Upper lobe of left lung (tissue), 6 donors: Measurements from ENCODE around the gene BTG2. TPM values are rescaled to one million over a fixed set of nuclear protein-coding genes. Genes with fewer than 3 reads are reported as not detected.

ENCODE experiments used
- ATAC-seq, 2 donors: fragments of 200-7000 bp; cut with Tn5 transposase; one replicate each; pipeline ENCODE4 v1.9.1; 2022; ENCODE audit warnings: mild to moderate bottlenecking in 2 of 2, moderate library complexity in 2 of 2; ENCODE audit not compliant: low FRiP score in 2 of 2
- DNase-seq, 2 donors: peaks; one replicate each; pipeline ENCODE4 v3.0.0-alpha.2; 2019 to 2020
- H3K27ac ChIP-seq, 4 donors: fragments of 200-600 bp; sonication (generic); one replicate each; pipeline ENCODE4 v1.5.1; 2016 to 2019
- H3K27me3 ChIP-seq, 4 donors: fragments of 200-600 bp; sonication (generic); one replicate each; pipeline ENCODE4 v1.5.1; 2017 to 2019
- H3K36me3 ChIP-seq, 4 donors: fragments of 200-600 bp; sonication (generic); one replicate each; pipeline ENCODE4 v1.5.1; 2016 to 2019
- H3K4me1 ChIP-seq, 4 donors: fragments of 200-600 bp; sonication (generic); one replicate each; pipeline ENCODE4 v1.5.1; 2018 to 2019
- H3K4me3 ChIP-seq, 4 donors: fragments of 200-600 bp; sonication (generic); one replicate each; pipeline ENCODE4 v1.5.1; 2017 to 2019; ENCODE audit warnings: mild to moderate bottlenecking in 2 of 4, moderate library complexity in 1 of 4
- H3K9me3 ChIP-seq, 4 donors: fragments of 200-600 bp; sonication (generic); one replicate each; pipeline ENCODE4 v1.5.1; 2018 to 2019
- CTCF ChIP-seq, 6 experiments: fragments of 450-650 bp in 4 of 6; fragments of 200-600 bp in 2 of 6; sonication (generic) in 2 of 6; IDR thresholded peaks; one replicate each; pipeline ENCODE4 v1.5.1; 2016 to 2019; ENCODE audit warnings: antibody characterized with exemption in 6 of 6
- EP300 ChIP-seq, 4 donors: sonication (generic); formaldehyde crosslinking; IDR thresholded peaks; one replicate each; pipeline ENCODE4 v1.5.1; 2017; ENCODE audit warnings: antibody characterized with exemption in 4 of 4, control low read depth in 2 of 4
- POLR2A ChIP-seq, 4 donors: fragments of 450-650 bp; IDR thresholded peaks; one replicate each; pipeline ENCODE4 v1.5.1; 2016 to 2017; ENCODE audit warnings: antibody characterized with exemption in 4 of 4, mild to moderate bottlenecking in 2 of 4
- POLR2AphosphoS5 ChIP-seq, 2 donors: sonication (generic); formaldehyde crosslinking; IDR thresholded peaks; one replicate each; pipeline ENCODE4 v1.5.1; 2017; ENCODE audit warnings: antibody characterized with exemption in 2 of 2
- WGBS, 2 donors: methylation state at CpG; one replicate each; pipeline ENCODE4 v1.1.5; 2017 to 2018; 5-methylcytosine and 5-hydroxymethylcytosine counted together
- total RNA-seq, 6 donors: library from RNA; depleted of rRNA in 4 of 6; stranded (reverse); fragments of >200 nt in 4 of 6; gene quantifications; one replicate each; pipeline versions ENCODE4 v1.1.0 to v1.2.1, GENCODE V29; 2016 to 2021
- donor health status: DM: no; HTN: no; CAD: no; lungs with moderate emphysema.
- donor health status: DM: no; HTN: yes; CAD: no; lungs with severe emphysema.

BTG2 gene
- total RNA-seq, 6 donors from 2014 or later, result 59.1 to 178 (median 104) TPM

GRCh38 chr1:203340112-203340790 lies 34.9 kb downstream of the BTG2 start:
- no peaks in the 10 kb centered on the region for H3K27me3 ChIP-seq
- WGBS, 2 donors, result 18 to 20% methylated on average over 7 of the region's 7 CpGs
- H3K4me1 ChIP-seq, result peaks cover 0 to 17% (median 8%) of the 10 kb centered on the region in 4 donors
- TF ChIP-seq POLR2AphosphoS5 (IDR thresholded peaks at IDR 0.05) (no peak), CTCF (IDR thresholded peaks at IDR 0.05) (peak; percentile 82 to 91 (median 84))
- no peaks in the 10 kb centered on the region for H3K9me3 ChIP-seq
- no peak overlapping the region for H3K4me3 ChIP-seq
- no peak overlapping the region for H3K27ac ChIP-seq
- H3K36me3 ChIP-seq, result no peaks in the 10 kb centered on the region
- peak in 1 of 2 donors; percentile 77 for DNase-seq
- ATAC-seq, result peak; percentile 80 to 89

GRCh38 chr1:203342192-203342940 lies 37.0 kb downstream of the BTG2 start:
- peak; percentile 56 to 74 for DNase-seq
- H3K4me1 ChIP-seq, result peaks cover 0 to 10% (median 7%) of the 10 kb centered on the region in 4 donors
- H3K4me3 ChIP-seq, result no peak overlapping the region
- ATAC-seq, result peak; percentile 74 to 83
- WGBS, 2 donors, result 47 to 59% methylated on average over 23 of the region's 23 CpGs
- H3K27me3 ChIP-seq, result no peaks in the 10 kb centered on the region
- peak overlapping the region in 2 of 4 donors; percentile 3 to 18 for H3K27ac ChIP-seq
- no peaks in the 10 kb centered on the region for H3K9me3 ChIP-seq
- peak; percentile 58 to 86 (median 70) for TF ChIP-seq CTCF (IDR thresholded peaks at IDR 0.05)
- no peak for TF ChIP-seq POLR2AphosphoS5 (IDR thresholded peaks at IDR 0.05)
- H3K36me3 ChIP-seq, result no peaks in the 10 kb centered on the region

- Histone ChIP-seq H3K27ac (peak overlapping the region in 1 of 4 donors; percentile 46), H3K9me3 (no peaks in the 10 kb centered on the region), H3K4me1 (peaks cover 0 to 10% (median 7%) of the 10 kb centered on the region in 4 donors), H3K27me3 (no peaks in the 10 kb centered on the region), H3K36me3 (no peaks in the 10 kb centered on the region), H3K4me3 (no peak overlapping the region)
- TF ChIP-seq EP300 (IDR thresholded peaks at IDR 0.05), result no peak
- TF ChIP-seq CTCF (IDR thresholded peaks at IDR 0.05), result no peak
- no peak for TF ChIP-seq POLR2AphosphoS5 (IDR thresholded peaks at IDR 0.05)
- no peak for TF ChIP-seq POLR2A (IDR thresholded peaks at IDR 0.05)
- 79 to 82% methylated on average over 9 of the region's 9 CpGs for WGBS, 2 donors
- peak in 1 of 2 donors; percentile 8 for DNase-seq
- ATAC-seq, result no peak
Observed at GRCh38 chr1:203343956-203344754, 38.8 kb downstream of the BTG2 start.

- Histone ChIP-seq H3K4me1 (peaks cover 7 to 14% (median 10%) of the 10 kb centered on the region in 4 donors), H3K4me3 (no peak overlapping the region), H3K27me3 (no peaks in the 10 kb centered on the region), H3K9me3 (no peaks in the 10 kb centered on the region), H3K27ac (peak overlapping the region in 3 of 4 donors; percentile 15 to 54 (median 17)), H3K36me3 (no peaks in the 10 kb centered on the region)
- TF ChIP-seq CTCF (IDR thresholded peaks at IDR 0.05) (peak in 1 of 6 experiments; percentile 10), POLR2A (IDR thresholded peaks at IDR 0.05) (no peak), POLR2AphosphoS5 (IDR thresholded peaks at IDR 0.05) (no peak), EP300 (IDR thresholded peaks at IDR 0.05) (no peak)
- WGBS, 2 donors, result 53 to 65% methylated on average over 7 of the region's 7 CpGs
- ATAC-seq (no peak), DNase-seq (no peak)
Observed at GRCh38 chr1:203346060-203346768, 40.9 kb downstream of the BTG2 start.
